GM19372 (cell line): ENCODE results near the gene PMM1.
"Not testable (repeated sequence)": the region's sequence is repeated elsewhere in the genome, so short reads cannot be mapped to it uniquely, and the experiment has no call there.

Experiments used
- ATAC-seq: cut with Tn5 transposase; IDR thresholded peaks from one replicate; pipeline ENCODE4 v1.9.1; 2021; ENCODE audit warnings: mild to moderate bottlenecking, low read depth, moderate library complexity; ENCODE audit not compliant: unreplicated experiment

PMM1 gene

GRCh38 chr22:41589391-41590241 lies at the start of gene PMM1:
Gene PMM1 (minus strand): TSS chr22:41589840. CDS start chr22:41589805, 35 bp downstream.
- ATAC-seq, result peak; percentile 97

DNA sequence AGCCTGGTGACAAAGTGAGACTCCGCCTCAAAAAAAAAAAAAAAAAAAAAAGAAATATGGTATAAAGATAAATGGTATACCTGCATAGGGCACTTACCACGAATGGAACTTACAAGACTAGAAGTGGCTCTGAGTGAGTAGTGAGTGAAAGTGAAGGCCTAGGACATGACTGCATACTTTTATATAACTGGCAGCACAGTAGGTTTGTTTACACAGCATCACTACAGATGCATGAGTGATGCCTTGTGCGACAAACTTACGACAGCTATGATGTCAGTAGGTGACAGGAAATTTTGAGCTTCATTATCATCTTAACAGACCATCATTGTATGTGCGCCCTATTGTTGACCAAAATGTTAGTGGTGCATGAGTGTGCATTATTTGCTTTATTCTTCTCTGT lies 49.1 kb upstream of the PMM1 start:
- no peak for ATAC-seq

GRCh38 chr22:41638124-41638523 lies 48.5 kb upstream of the PMM1 start:
- ATAC-seq, result no peak

DNA sequence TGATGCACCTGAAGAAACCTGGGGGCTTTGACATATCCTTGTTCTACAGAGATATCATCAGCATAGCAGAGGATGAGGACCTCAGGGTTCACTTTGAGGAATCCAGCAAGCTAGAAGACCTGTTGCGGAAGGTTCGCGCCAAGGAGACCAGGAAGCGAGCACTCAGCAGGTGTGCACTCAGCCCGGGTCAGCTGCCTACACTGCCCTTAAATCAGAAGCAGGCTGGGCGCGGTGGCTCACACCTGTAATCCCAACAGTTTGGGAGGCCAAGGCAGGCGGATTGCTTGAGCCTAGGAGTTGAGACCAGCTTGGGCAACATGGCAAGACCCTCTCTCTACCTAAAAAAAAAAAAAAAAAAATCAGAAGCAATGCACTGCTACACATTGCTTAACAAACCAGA lies 48.0 kb upstream of the PMM1 start:
- not testable (repeated sequence) for ATAC-seq

- no peak for ATAC-seq
These were observed 46.8 kb upstream of the PMM1 start for GRCh38 chr22:41636467-41636866.

GRCh38 chr22:41634610-41635009 lies 45.0 kb upstream of the PMM1 start:
- not testable (repeated sequence) for ATAC-seq

GRCh38 chr22:41631615-41632014 lies 42.0 kb upstream of the PMM1 start:
- not testable (repeated sequence) for ATAC-seq

GRCh38 chr22:41631115-41631514 lies 41.5 kb upstream of the PMM1 start:
- not testable (repeated sequence) for ATAC-seq

DNA sequence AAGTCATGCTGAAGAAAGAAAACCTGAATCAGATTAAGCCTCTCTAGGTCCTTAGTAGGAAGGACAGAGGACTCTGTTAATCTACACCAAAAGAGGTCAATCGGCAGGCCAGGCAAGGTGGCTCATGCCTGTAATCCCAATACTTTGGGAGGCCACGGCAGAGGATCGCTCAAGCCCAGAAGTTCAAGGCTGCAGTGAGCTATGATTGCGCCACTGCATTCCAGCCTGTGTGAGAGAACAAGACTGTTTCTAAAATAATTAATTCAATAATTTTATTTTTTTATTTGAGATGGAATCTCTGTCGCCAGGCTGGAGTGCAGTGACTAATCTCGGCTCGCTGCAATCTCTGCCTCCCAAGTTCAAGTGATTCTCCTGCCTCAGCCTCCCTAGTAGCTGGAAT lies 35.9 kb upstream of the PMM1 start:
- no peak for ATAC-seq

DNA sequence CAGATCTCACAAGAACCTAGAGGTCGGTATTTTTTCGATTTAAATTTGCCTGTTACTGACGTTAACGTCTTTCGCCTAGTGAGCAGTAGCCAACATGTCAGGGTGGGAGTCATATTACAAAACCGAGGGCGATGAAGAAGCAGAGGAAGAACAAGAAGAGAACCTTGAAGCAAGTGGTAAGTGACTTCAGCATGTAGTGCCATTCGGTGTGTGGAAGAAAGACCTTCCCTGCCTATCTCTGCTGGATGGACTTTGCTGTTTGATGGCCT lies 32.2 kb upstream of the PMM1 start:
- ATAC-seq, result no peak

DNA sequence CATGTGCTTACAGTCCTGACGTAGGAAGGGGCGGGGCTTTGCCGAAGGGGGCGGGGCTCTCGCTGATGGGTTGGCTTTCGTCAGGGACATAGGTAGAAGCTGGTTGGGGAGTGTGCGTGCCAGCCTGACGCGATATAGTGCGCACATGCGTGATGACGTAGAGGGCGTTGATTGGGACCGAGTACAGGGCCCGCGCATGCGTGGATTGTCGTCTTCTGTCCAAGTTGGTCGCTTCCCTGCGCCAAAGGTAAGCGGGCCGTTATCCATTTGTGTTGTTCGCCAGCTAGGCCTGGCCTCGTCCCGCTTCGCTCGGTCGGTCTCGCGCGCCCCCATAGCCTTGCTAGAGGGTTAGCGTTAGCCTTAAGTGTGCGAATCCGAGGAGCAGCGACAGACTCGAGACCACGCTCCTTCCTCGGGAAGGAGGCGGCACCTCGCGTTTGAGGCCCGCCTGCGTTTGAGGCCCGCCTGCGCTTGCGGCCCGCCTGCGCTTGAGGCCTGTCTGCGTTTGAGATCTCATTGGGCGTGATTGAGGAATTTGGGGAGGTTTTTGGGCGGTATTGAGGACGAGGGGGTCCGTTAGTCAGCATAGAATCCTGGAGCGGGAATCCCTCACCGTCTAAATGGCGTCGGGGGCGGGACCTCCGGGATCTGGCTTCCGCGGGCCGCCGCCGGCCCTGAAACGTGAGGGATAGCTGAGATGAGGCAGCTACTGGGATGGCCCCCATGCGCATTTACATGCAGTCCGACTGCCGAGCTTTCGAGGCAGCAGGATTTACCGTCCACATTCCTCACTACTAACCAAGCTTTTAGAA lies 31.7 kb upstream of the PMM1 start, which contains the start of gene XRCC6:
TSS of gene XRCC6 (plus strand) at position 197 of the 812 bp plus-strand sequence. CDS start 710 bp downstream, outside the sequence.
- ATAC-seq, result peak; percentile 87

DNA sequence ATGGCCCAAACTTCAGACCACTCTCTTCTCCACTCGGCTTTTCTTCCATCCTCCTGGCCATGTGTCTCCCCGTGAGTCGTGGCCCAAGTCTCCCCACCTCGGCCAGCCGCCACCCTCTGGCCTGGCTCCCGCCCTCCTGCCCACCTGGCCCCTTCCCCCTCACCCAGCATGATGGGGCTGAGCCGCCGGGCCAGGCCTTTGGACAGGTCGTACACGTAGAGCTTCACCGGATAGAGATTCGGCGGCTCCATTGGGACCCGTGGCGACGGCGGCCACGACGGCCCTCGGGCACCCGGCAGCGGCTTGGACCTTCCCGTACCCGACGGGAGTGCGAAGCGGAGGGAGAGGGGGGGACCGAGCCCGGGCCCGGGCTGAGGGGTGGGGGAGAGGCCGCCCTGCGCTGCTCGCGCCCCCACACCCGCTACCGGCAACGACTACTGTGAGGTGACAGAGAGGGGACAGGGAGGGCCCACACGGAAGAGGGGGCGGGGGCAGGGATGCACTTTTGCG lies 31.0 kb upstream of the PMM1 start, which contains the start of gene DESI1:
TSS of gene DESI1 (minus strand) at position 455 of the 510 bp plus-strand sequence. CDS start at position 251, 204 bp downstream.
- ATAC-seq, result peak; percentile 13

GRCh38 chr22:41619979-41620588 lies 30.4 kb upstream of the PMM1 start:
- ATAC-seq, result no peak

- ATAC-seq, result no peak
These were observed 23.8 kb upstream of the PMM1 start for GRCh38 chr22:41613456-41613855.

DNA sequence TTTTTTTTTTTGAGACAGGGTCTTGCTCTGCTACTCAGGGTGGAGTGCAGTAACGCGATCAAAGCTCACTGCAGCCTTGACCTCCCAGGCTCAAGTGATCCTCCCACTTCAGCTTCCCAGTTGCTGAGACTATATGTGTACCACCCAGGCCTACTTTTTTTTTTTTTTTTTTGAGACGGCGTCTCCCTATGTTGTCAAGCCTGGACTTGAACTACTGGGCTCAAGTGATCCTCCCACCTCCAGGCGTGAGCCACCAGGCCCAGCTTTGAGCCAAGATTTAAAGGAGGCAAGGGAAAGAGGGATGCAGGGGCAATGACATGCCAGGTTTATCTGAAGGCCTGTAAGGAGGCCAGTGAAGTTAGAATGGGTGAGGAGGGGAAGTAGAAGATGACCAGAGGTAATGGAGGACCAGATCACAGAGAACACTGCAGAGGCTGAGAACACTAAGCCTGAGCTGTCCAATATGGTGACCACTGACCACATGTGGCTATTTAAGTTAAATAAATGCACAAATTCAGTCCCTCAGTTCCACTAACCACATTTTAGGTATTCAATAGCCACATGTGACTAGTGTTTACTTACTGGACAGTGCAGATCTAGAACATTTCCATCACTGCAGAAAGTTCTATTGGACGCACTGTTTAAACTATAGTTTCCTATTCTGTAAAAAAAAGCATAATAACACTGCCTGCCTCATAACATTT lies 23.1 kb upstream of the PMM1 start:
- ATAC-seq, result no peak

- ATAC-seq, result no peak
These were observed 18.7 kb upstream of the PMM1 start for GRCh38 chr22:41608386-41608785.

- no peak for ATAC-seq
These were observed 14.3 kb upstream of the PMM1 start for GRCh38 chr22:41603873-41604332.

GRCh38 chr22:41600976-41601375 lies 11.3 kb upstream of the PMM1 start:
- no peak for ATAC-seq

GRCh38 chr22:41598891-41599635 lies 9.4 kb upstream of the PMM1 start:
- ATAC-seq, result no peak
